ENCODE measurements around the gene HELZ.
A peak's percentile ranks its signal among the peaks of the same experiment; 100 is the strongest.
"Not testable (repeated sequence)": the region's sequence is repeated elsewhere in the genome, so short reads cannot be mapped to it uniquely, and the experiment has no call there.

The HELZ gene

GRCh38 chr17:67227488-67227887 is 17.5 kb downstream of the HELZ start:
- no peak for DNase-seq

GRCh38 chr17:67225316-67225715 is 19.7 kb downstream of the HELZ start:
- DNase-seq: no peak

GRCh38 chr17:67224736-67225135 is 20.3 kb downstream of the HELZ start:
- no peak for DNase-seq

- no peak for DNase-seq
These were observed 21.1 kb downstream of the HELZ start for GRCh38 chr17:67223924-67224323.

GRCh38 chr17:67221062-67221998 is 23.7 kb downstream of the HELZ start:
- peak; percentile 63 for DNase-seq

- peak; percentile 55 for DNase-seq
These were observed 26.5 kb downstream of the HELZ start for GRCh38 chr17:67218385-67218950.

GRCh38 chr17:67217446-67217845 is 27.6 kb downstream of the HELZ start:
- DNase-seq: no peak

GRCh38 chr17:67216578-67217320 is 28.2 kb downstream of the HELZ start:
- peak; percentile 28 for DNase-seq

GRCh38 chr17:67215991-67216421 is 29.0 kb downstream of the HELZ start:
- no peak for DNase-seq

GRCh38 chr17:67212714-67213417 is 32.1 kb downstream of the HELZ start:
- DNase-seq: peak; percentile 61

- DNase-seq: no peak
These were observed 32.8 kb downstream of the HELZ start for GRCh38 chr17:67212231-67212630.

- peak; percentile 63 for DNase-seq
These were observed 33.3 kb downstream of the HELZ start for GRCh38 chr17:67211742-67212141.

- DNase-seq: no peak
These were observed 34.1 kb downstream of the HELZ start for GRCh38 chr17:67210915-67211314.

GRCh38 chr17:67208232-67208631 is 36.8 kb downstream of the HELZ start:
- DNase-seq: no peak

GRCh38 chr17:67203818-67204217 is 41.2 kb downstream of the HELZ start:
- DNase-seq: no peak

- DNase-seq: no peak
These were observed 42.5 kb downstream of the HELZ start for GRCh38 chr17:67202503-67202902.

- DNase-seq: peak; percentile 10
These were observed 44.2 kb downstream of the HELZ start for GRCh38 chr17:67200727-67201301.

GRCh38 chr17:67198131-67198530 is 46.9 kb downstream of the HELZ start:
- DNase-seq: no peak

- not testable (repeated sequence) for DNase-seq
These were observed 48.0 kb downstream of the HELZ start for GRCh38 chr17:67197023-67197422.

- no peak for DNase-seq
These were observed 48.6 kb downstream of the HELZ start for GRCh38 chr17:67196422-67196821.

- DNase-seq: no peak
These were observed 50.9 kb downstream of the HELZ start for GRCh38 chr17:67194134-67194533.

- DNase-seq: no peak
These were observed 57.1 kb downstream of the HELZ start for GRCh38 chr17:67187927-67188326.

- DNase-seq: no peak
These were observed 58.2 kb downstream of the HELZ start for GRCh38 chr17:67186782-67187181.

All from suppressor macrophage treated with lipopolysaccharide for 4 hours (primary cell).